Endothelial cell of umbilical vein (primary cell): ENCODE results near the gene VRK1.

Experiments used
- CTCF ChIP-seq, 2 donors: IDR thresholded peaks; 1 replicate in 1 of 2; 2 replicates in 1 of 2; pipeline ENCODE4 v1.5.1; 2011; ENCODE audit warnings: low read length in 2 of 2, mild to moderate bottlenecking in 2 of 2, moderate library complexity in 2 of 2, control low read depth in 1 of 2, inconsistent platforms in 1 of 2, low read depth in 1 of 2; ENCODE audit not compliant: insufficient read depth in 1 of 2; ENCODE audit errors: extremely low read depth in 1 of 2
- EZH2 ChIP-seq: IDR thresholded peaks from 2 replicates; pipeline ENCODE4 v1.6.1; 2012; ENCODE audit warnings: borderline replicate concordance, low read depth, mild to moderate bottlenecking, moderate library complexity, low read length, inconsistent platforms; ENCODE audit not compliant: severe bottlenecking
- MAX ChIP-seq: IDR thresholded peaks from 2 replicates; pipeline ENCODE4 v1.6.1; 2011; ENCODE audit not compliant: insufficient read depth, insufficient read length

- TF ChIP-seq CTCF (IDR thresholded peaks at IDR 0.05; ENCODE audit: extremely low read depth in 1 of 2, insufficient read depth in 1 of 2, low read depth in 1 of 2, low read length in 2 of 2) = no peak
- TF ChIP-seq EZH2 = no peak
- TF ChIP-seq MAX = no peak
These were observed 39.7 kb upstream of the VRK1 start for GRCh38 chr14:96757456-96757855.
